Mesendoderm (in vitro differentiated cells): ENCODE results near the gene PSMB1.

Experiments used
- DNase-seq: peaks from one replicate; pipeline ENCODE4 v3.0.0; 2013
- H2AK5ac ChIP-seq: 2 replicates; pipeline ENCODE4 v1.6.1; 2013; ENCODE audit warnings: low read length, inconsistent platforms
- H2BK120ac ChIP-seq: 2 replicates; pipeline ENCODE4 v1.6.1; 2013; ENCODE audit warnings: low read depth, mild to moderate bottlenecking, low read length, moderate library complexity, mixed read lengths
- H2BK15ac ChIP-seq: replicated peaks from 2 replicates; pipeline ENCODE4 v1.6.1; 2013; ENCODE audit warnings: low read depth, mild to moderate bottlenecking, moderate library complexity
- H2BK5ac ChIP-seq: 2 replicates; pipeline ENCODE4 v1.6.1; 2013; ENCODE audit warnings: low read length, inconsistent platforms
- H3K18ac ChIP-seq: 2 replicates; pipeline ENCODE4 v1.6.1; 2013; ENCODE audit warnings: mild to moderate bottlenecking, low read length, mixed read lengths
- H3K23ac ChIP-seq: one replicate; pipeline ENCODE4 v1.6.1; 2013; ENCODE audit warnings: low read length
- H3K27ac ChIP-seq: 2 replicates; pipeline ENCODE4 v1.5.1; 2013; ENCODE audit warnings: low read depth, mild to moderate bottlenecking, inconsistent platforms, low read length, moderate library complexity
- H3K27me3 ChIP-seq: 2 replicates; pipeline ENCODE4 v1.6.1; 2013; ENCODE audit warnings: low read length, control low read depth, mild to moderate bottlenecking, inconsistent platforms; ENCODE audit not compliant: insufficient read depth, poor library complexity
- H3K36me3 ChIP-seq: 2 replicates; pipeline ENCODE4 v1.6.1; 2013; ENCODE audit warnings: low read length, inconsistent platforms; ENCODE audit not compliant: control insufficient read depth, insufficient read depth
- H3K4ac ChIP-seq: one replicate; pipeline ENCODE4 v1.6.1; 2013; ENCODE audit warnings: low read depth, mild to moderate bottlenecking, low read length, moderate library complexity
- H3K4me1 ChIP-seq: 2 replicates; pipeline ENCODE4 v1.6.1; 2013; ENCODE audit warnings: low read depth, low read length, inconsistent platforms; ENCODE audit not compliant: control insufficient read depth
- H3K4me2 ChIP-seq: 2 replicates; pipeline ENCODE4 v1.6.1; 2013; ENCODE audit warnings: low read length
- H3K4me3 ChIP-seq: 2 replicates; pipeline ENCODE4 v1.5.1; 2013; ENCODE audit warnings: mild to moderate bottlenecking, low read length
- H3K56ac ChIP-seq: one replicate; pipeline ENCODE4 v1.6.1; 2013; ENCODE audit warnings: low read length
- H3K79me1 ChIP-seq: 2 replicates; pipeline ENCODE4 v1.6.1; 2013; ENCODE audit warnings: low read length, inconsistent platforms
- H3K79me2 ChIP-seq: 2 replicates; pipeline ENCODE4 v1.6.1; 2013; ENCODE audit warnings: mild to moderate bottlenecking, low read length; ENCODE audit not compliant: control insufficient read depth, insufficient read depth
- H3K9ac ChIP-seq: 2 replicates; pipeline ENCODE4 v1.6.1; 2013; ENCODE audit warnings: low read length, inconsistent platforms
- H4K5ac ChIP-seq: one replicate; pipeline ENCODE4 v1.6.1; 2013; ENCODE audit warnings: low read length
- H4K8ac ChIP-seq: one replicate; pipeline ENCODE4 v1.6.1; 2013; ENCODE audit warnings: low read depth, mild to moderate bottlenecking, control low read depth, low read length, moderate library complexity
- WGBS: extraction: QIAGEN DNeasy Blood & Tissue Kit; methylation state at CpG from one replicate; pipeline ENCODE4 v1.1.7; 2013; ENCODE audit warnings: low lambda C conversion rate, missing lambda C conversion rate; ENCODE audit not compliant: insufficient coverage; ENCODE audit errors: extremely low coverage; 5-methylcytosine and 5-hydroxymethylcytosine counted together

PSMB1 gene

GRCh38 chr6:170584181-170584953 is 31.3 kb upstream of the PSMB1 start, which contains the start of gene PDCD2:
TSS of gene PDCD2 (minus strand) at chr6:170584637. CDS start at chr6:170584581, 56 bp downstream.
- H3K18ac ChIP-seq: peak within 1 kb of the TSS; percentile 75

DNA sequence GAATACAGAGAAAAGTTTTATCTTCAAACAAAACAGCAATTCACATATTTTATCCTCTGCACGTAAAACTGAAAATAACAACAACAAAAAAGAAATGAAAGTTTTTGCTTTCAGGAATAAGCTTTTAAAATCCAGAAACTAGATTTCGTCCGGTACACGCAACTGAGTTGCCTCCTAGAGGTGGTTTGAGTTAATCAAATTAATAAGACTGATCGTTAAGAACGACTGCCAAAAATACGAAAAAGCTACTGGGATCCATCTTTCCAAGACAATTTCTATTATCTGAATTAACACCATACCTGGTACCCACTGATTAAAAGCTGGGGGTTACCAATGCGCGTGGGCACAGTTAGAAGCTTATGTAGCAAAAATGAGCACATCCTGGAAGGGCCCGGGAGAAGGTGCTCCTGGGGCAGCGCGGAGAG is 30.7 kb upstream of the PSMB1 start:
- no peak overlapping the region for H4K5ac ChIP-seq
- peaks cover 2% of the 10 kb centered on the region for H3K4me1 ChIP-seq
- H3K27ac ChIP-seq: no peak overlapping the region
- H4K8ac ChIP-seq: no peak overlapping the region
- no peak overlapping the region for H2AK5ac ChIP-seq
- H3K23ac ChIP-seq: no peak overlapping the region
- H3K4me2 ChIP-seq: peak overlapping the region; percentile 82
- peaks cover 8% of the 10 kb centered on the region for H3K79me1 ChIP-seq
- peaks cover 21% of the 10 kb centered on the region for H3K79me2 ChIP-seq
- H2BK5ac ChIP-seq: peak overlapping the region; percentile 61
- no peaks in the 10 kb centered on the region for H3K27me3 ChIP-seq
- peak overlapping the region; percentile 86 for H3K9ac ChIP-seq
- no CpG with 5 or more reads among the region's 12 CpGs for WGBS
- DNase-seq: no peak
- H3K4me3 ChIP-seq: peak overlapping the region; percentile 86
- H2BK15ac ChIP-seq: no peak overlapping the region
- peak overlapping the region; percentile 75 for H3K18ac ChIP-seq
- H3K56ac ChIP-seq: peak overlapping the region; percentile 99
- no peak overlapping the region for H2BK120ac ChIP-seq
- peaks cover 7% of the 10 kb centered on the region for H3K36me3 ChIP-seq
- H3K4ac ChIP-seq: peak overlapping the region; percentile 44

More at GRCh38 chr6:170584181-170584953, 31.3 kb upstream of the PSMB1 start, which contains the start of gene PDCD2:
- Histone ChIP-seq H3K4me3 (peak within 1 kb of the TSS; percentile 86), H3K4ac (peak within 1 kb of the TSS; percentile 74), H3K79me2 (peaks cover 21% of the 10 kb centered on the region), H2BK5ac (peak within 1 kb of the TSS; percentile 61), H3K36me3 (peaks cover 7% of the 10 kb centered on the region), H3K4me2 (peak within 1 kb of the TSS; percentile 89), H3K27ac (peak within 1 kb of the TSS; percentile 49), H3K4me1 (peaks cover 2% of the 10 kb centered on the region), H3K9ac (peak within 1 kb of the TSS; percentile 86), H4K5ac (no peak within 1 kb of the TSS), H4K8ac (no peak within 1 kb of the TSS), H2BK15ac (no peak within 1 kb of the TSS), H3K56ac (peak within 1 kb of the TSS; percentile 99), H2AK5ac (no peak within 1 kb of the TSS), H3K79me1 (peaks cover 8% of the 10 kb centered on the region), H3K27me3 (no peaks in the 10 kb centered on the region), H2BK120ac (no peak within 1 kb of the TSS), H3K23ac (peak within 1 kb of the TSS; percentile 82)
- WGBS: no CpG with 5 or more reads among the region's 81 CpGs
- peak; percentile 97 for DNase-seq

GRCh38 chr6:170578909-170579308 is 25.8 kb upstream of the PSMB1 start:
- Histone ChIP-seq H3K9ac (no peak overlapping the region), H3K56ac (no peak overlapping the region), H3K4me3 (no peak overlapping the region), H3K79me1 (peaks cover 8% of the 10 kb centered on the region), H2BK120ac (no peak overlapping the region), H4K8ac (no peak overlapping the region), H3K4me1 (peaks cover 2% of the 10 kb centered on the region), H3K27me3 (no peaks in the 10 kb centered on the region), H4K5ac (no peak overlapping the region), H3K36me3 (peaks cover 7% of the 10 kb centered on the region), H2BK5ac (no peak overlapping the region), H3K4me2 (no peak overlapping the region), H3K23ac (no peak overlapping the region), H3K27ac (no peak overlapping the region), H3K79me2 (peaks cover 16% of the 10 kb centered on the region), H3K4ac (no peak overlapping the region), H3K18ac (no peak overlapping the region), H2BK15ac (no peak overlapping the region), H2AK5ac (no peak overlapping the region)
- DNase-seq: no peak

- no peak overlapping the region for H3K4ac ChIP-seq
- no peak overlapping the region for H2BK5ac ChIP-seq
- no peak overlapping the region for H4K8ac ChIP-seq
- no peak overlapping the region for H3K9ac ChIP-seq
- H3K79me2 ChIP-seq: no peaks in the 10 kb centered on the region
- no peak overlapping the region for H4K5ac ChIP-seq
- H3K27me3 ChIP-seq: no peaks in the 10 kb centered on the region
- no peak overlapping the region for H3K56ac ChIP-seq
- DNase-seq: peak; percentile 31
- no peak overlapping the region for H3K27ac ChIP-seq
- no peak overlapping the region for H3K18ac ChIP-seq
- no peak overlapping the region for H3K4me2 ChIP-seq
- no peaks in the 10 kb centered on the region for H3K36me3 ChIP-seq
- WGBS: no CpG with 5 or more reads among the region's 1 CpG
- no peaks in the 10 kb centered on the region for H3K4me1 ChIP-seq
- no peak overlapping the region for H3K4me3 ChIP-seq
- no peak overlapping the region for H2BK15ac ChIP-seq
- H3K79me1 ChIP-seq: no peaks in the 10 kb centered on the region
- no peak overlapping the region for H2BK120ac ChIP-seq
- H2AK5ac ChIP-seq: no peak overlapping the region
- no peak overlapping the region for H3K23ac ChIP-seq
These were observed 22.1 kb upstream of the PSMB1 start for GRCh38 chr6:170575250-170575649.

- H3K27ac ChIP-seq: peak overlapping the region; percentile 47
- no peak overlapping the region for H3K23ac ChIP-seq
- no peaks in the 10 kb centered on the region for H3K4me1 ChIP-seq
- no peak overlapping the region for H4K5ac ChIP-seq
- no peak overlapping the region for H3K4ac ChIP-seq
- no peak overlapping the region for H2BK5ac ChIP-seq
- H2BK15ac ChIP-seq: no peak overlapping the region
- peak; percentile 91 for DNase-seq
- H3K9ac ChIP-seq: no peak overlapping the region
- H3K79me2 ChIP-seq: no peaks in the 10 kb centered on the region
- H2BK120ac ChIP-seq: no peak overlapping the region
- no peak overlapping the region for H3K4me3 ChIP-seq
- H3K27me3 ChIP-seq: no peaks in the 10 kb centered on the region
- no CpG with 5 or more reads among the region's 2 CpGs for WGBS
- H3K79me1 ChIP-seq: no peaks in the 10 kb centered on the region
- H3K56ac ChIP-seq: no peak overlapping the region
- H2AK5ac ChIP-seq: no peak overlapping the region
- peaks cover 2% of the 10 kb centered on the region for H3K36me3 ChIP-seq
- H3K4me2 ChIP-seq: no peak overlapping the region
- no peak overlapping the region for H4K8ac ChIP-seq
- no peak overlapping the region for H3K18ac ChIP-seq
These were observed 19.8 kb upstream of the PSMB1 start for GRCh38 chr6:170572704-170573466.
